Esophagus squamous epithelium (tissue), 4 donors: Measurements from ENCODE around the gene OR13C4.

Experiments used
- CTCF ChIP-seq, 6 experiments: fragments of 450-650 bp in 4 of 6; fragments of 200-600 bp in 2 of 6; sonication (generic) in 2 of 6; IDR thresholded peaks; one replicate each; pipeline ENCODE4 v1.5.1; 2016 to 2019; ENCODE audit warnings: antibody characterized with exemption in 6 of 6, mild to moderate bottlenecking in 4 of 6, moderate library complexity in 4 of 6
- POLR2A ChIP-seq, 4 donors: fragments of 450-650 bp; IDR thresholded peaks; one replicate each; pipeline ENCODE4 v1.6.1; 2017; ENCODE audit warnings: antibody characterized with exemption in 4 of 4, mild to moderate bottlenecking in 4 of 4, moderate library complexity in 3 of 4

- TF ChIP-seq CTCF (IDR thresholded peaks at IDR 0.05): no peak
- TF ChIP-seq POLR2A (IDR thresholded peaks at IDR 0.05): no peak
These were observed 20.4 kb downstream of the OR13C4 start for GRCh38 chr9:104506565-104506964.
